T47D (cell line): ENCODE measurements around the gene CASP2.
"Not testable (repeated sequence)": the region's sequence is repeated elsewhere in the genome, so short reads cannot be mapped to it uniquely, and the experiment has no call there.

Experiments
- DNase-seq, 2 experiments: peaks; one replicate each; pipeline versions ENCODE4 v3.0.0 to v3.0.0-alpha.2; 2011 to 2012; ENCODE audit warnings: low read depth in 1 of 2, low spot score in 1 of 2
- JUND ChIP-seq: IDR thresholded peaks from 2 replicates; pipeline ENCODE4 v1.6.1; 2012; ENCODE audit warnings: low read depth
- in situ Hi-C: cut with HindIII; loops from 2 replicates; pipeline ENCODE4 v1.10.0; 2016; ENCODE audit warnings: low sequenced_read_pairs, low pct_unique_long_range_greater_than_20kb

The CASP2 gene

GRCh38 chr7:143252006-143252405, 36.1 kb upstream of the CASP2 start:
- no peak for TF ChIP-seq JUND
- no peak for DNase-seq
- in situ Hi-C loops: no loop called here

GRCh38 chr7:143255564-143255963, 32.6 kb upstream of the CASP2 start:
- no peak for TF ChIP-seq JUND
- DNase-seq: no peak
- in situ Hi-C loops: no loop called here

GRCh38 chr7:143256325-143256724, 31.8 kb upstream of the CASP2 start:
- in situ Hi-C loops: no loop called here

GRCh38 chr7:143256932-143257331, 31.2 kb upstream of the CASP2 start:
- no peak for DNase-seq
- in situ Hi-C loops: no loop called here
- no peak for TF ChIP-seq JUND

More at GRCh38 chr7:143256325-143256724, 31.8 kb upstream of the CASP2 start:
- TF ChIP-seq JUND: no peak
- DNase-seq: no peak

- in situ Hi-C loops: no loop called here
- no peak for DNase-seq
- TF ChIP-seq JUND: no peak
These were observed 30.6 kb upstream of the CASP2 start for GRCh38 chr7:143257501-143257900.

- in situ Hi-C loops: no loop called here
- DNase-seq: no peak
- no peak for TF ChIP-seq JUND
These were observed 29.3 kb upstream of the CASP2 start for GRCh38 chr7:143258831-143259230.

GRCh38 chr7:143259765-143260164, 28.4 kb upstream of the CASP2 start:
- no peak for TF ChIP-seq JUND
- in situ Hi-C loops: no loop called here
- DNase-seq: no peak

- in situ Hi-C loops: no loop called here
- TF ChIP-seq JUND: no peak
- DNase-seq: no peak
These were observed 26.2 kb upstream of the CASP2 start for GRCh38 chr7:143261901-143262300.

GRCh38 chr7:143263266-143264195, 24.6 kb upstream of the CASP2 start, which contains the start of gene GSTK1:
TSS of gene GSTK1 (plus strand) at chr7:143263441. CDS start at chr7:143263514, 73 bp downstream.
- DNase-seq: peak; percentile 65 to 67
- in situ Hi-C loops: no loop called here
- no peak for TF ChIP-seq JUND

GRCh38 chr7:143264196-143264568, 24.0 kb upstream of the CASP2 start:
- in situ Hi-C loops, DNase-seq: not testable (repeated sequence)

GRCh38 chr7:143265017-143265693, 23.0 kb upstream of the CASP2 start:
- DNase-seq: no peak
- no peak for TF ChIP-seq JUND
- in situ Hi-C loops: no loop called here

- in situ Hi-C loops: no loop called here
- no peak for TF ChIP-seq JUND
- DNase-seq: no peak
These were observed 18.9 kb upstream of the CASP2 start for GRCh38 chr7:143269251-143269650.

GRCh38 chr7:143271240-143271639, 16.9 kb upstream of the CASP2 start:
- no peak for TF ChIP-seq JUND
- in situ Hi-C loops: no loop called here
- no peak for DNase-seq
